Measurements from ENCODE around the gene MRPS30.
"Not testable (repeated sequence)": the region's sequence is repeated elsewhere in the genome, so short reads cannot be mapped to it uniquely, and the experiment has no call there.

The MRPS30 gene
- long read RNA-seq, donor 1, transcript MRPS30-202 (5 exons, 1,678 nt): major isoform, 13 of 13 reads
- long read RNA-seq, donor 1, partial matches to known transcripts: 0 of 13 reads
- long read RNA-seq, donor 1, other reads (novel, unspliced or antisense): 0 of 13 reads
- long read RNA-seq, donor 2, transcript MRPS30-202 (5 exons, 1,678 nt): major isoform, 7 of 7 reads
- long read RNA-seq, donor 2, partial matches to known transcripts: 0 of 7 reads
- long read RNA-seq, donor 2, other reads (novel, unspliced or antisense): 0 of 7 reads
- long read RNA-seq, donor 3, partial matches to known transcripts: 0 of 4 reads
- long read RNA-seq, donor 3, other reads (novel, unspliced or antisense): 0 of 4 reads
- long read RNA-seq, donor 4, transcript MRPS30-202 (5 exons, 1,678 nt): major isoform, 6 of 12 reads
- long read RNA-seq, donor 4, partial matches to known transcripts: 6 of 12 reads
- long read RNA-seq, donor 4, other reads (novel, unspliced or antisense): 0 of 12 reads
- long read RNA-seq, donor 5, transcript MRPS30-202 (5 exons, 1,678 nt): major isoform, 9 of 9 reads
- long read RNA-seq, donor 5, partial matches to known transcripts: 0 of 9 reads
- long read RNA-seq, donor 5, other reads (novel, unspliced or antisense): 0 of 9 reads
- long read RNA-seq, donor 6, transcript MRPS30-202 (5 exons, 1,678 nt): major isoform, 10 of 17 reads
- long read RNA-seq, donor 6, partial matches to known transcripts: 7 of 17 reads
- long read RNA-seq, donor 6, other reads (novel, unspliced or antisense): 0 of 17 reads
- long read RNA-seq, donor 7, transcript MRPS30-202 (5 exons, 1,678 nt): major isoform, 12 of 22 reads
- long read RNA-seq, donor 7, partial matches to known transcripts: 10 of 22 reads
- long read RNA-seq, donor 7, other reads (novel, unspliced or antisense): 0 of 22 reads
- long read RNA-seq, donor 8, transcript MRPS30-202 (5 exons, 1,678 nt): major isoform, 10 of 10 reads
- long read RNA-seq, donor 8, partial matches to known transcripts: 0 of 10 reads
- long read RNA-seq, donor 8, other reads (novel, unspliced or antisense): 0 of 10 reads

GRCh38 chr5:44808435-44809214, at the start of gene MRPS30:
MRPS30 (plus strand) TSS chr5:44808947; CDS start chr5:44808963, 16 bp downstream.
- peak; percentile 95 for DNase-seq

- no peak for DNase-seq
Observed at GRCh38 chr5:44769200-44769876, 39.4 kb upstream of the MRPS30 start.

GRCh38 chr5:44769877-44770209, 38.9 kb upstream of the MRPS30 start:
- DNase-seq: no peak

- DNase-seq: no peak
Observed at GRCh38 chr5:44770780-44771717, 37.7 kb upstream of the MRPS30 start.

DNA sequence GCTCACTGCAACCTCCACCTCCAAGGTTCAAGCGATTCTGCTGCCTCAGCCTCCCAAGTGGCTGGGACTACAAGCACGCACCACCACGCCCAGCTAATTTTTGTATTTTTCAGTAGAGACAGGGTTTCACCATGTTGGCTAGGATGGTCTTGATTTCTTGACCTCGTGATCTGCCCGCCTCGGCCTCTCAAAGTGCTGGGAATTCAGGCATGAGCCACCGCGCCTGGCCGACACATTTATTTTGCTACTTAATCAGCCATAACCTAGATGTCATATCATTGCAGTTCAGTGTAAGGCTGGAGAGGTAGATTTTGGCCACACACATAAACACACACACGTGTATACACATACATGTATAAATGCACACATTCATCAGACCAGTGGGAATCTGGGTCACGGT, 36.4 kb upstream of the MRPS30 start:
- DNase-seq: not testable (repeated sequence)

GRCh38 chr5:44774279-44774880, 34.4 kb upstream of the MRPS30 start:
- DNase-seq: no peak

GRCh38 chr5:44779167-44779566, 29.6 kb upstream of the MRPS30 start:
- DNase-seq: no peak

DNA sequence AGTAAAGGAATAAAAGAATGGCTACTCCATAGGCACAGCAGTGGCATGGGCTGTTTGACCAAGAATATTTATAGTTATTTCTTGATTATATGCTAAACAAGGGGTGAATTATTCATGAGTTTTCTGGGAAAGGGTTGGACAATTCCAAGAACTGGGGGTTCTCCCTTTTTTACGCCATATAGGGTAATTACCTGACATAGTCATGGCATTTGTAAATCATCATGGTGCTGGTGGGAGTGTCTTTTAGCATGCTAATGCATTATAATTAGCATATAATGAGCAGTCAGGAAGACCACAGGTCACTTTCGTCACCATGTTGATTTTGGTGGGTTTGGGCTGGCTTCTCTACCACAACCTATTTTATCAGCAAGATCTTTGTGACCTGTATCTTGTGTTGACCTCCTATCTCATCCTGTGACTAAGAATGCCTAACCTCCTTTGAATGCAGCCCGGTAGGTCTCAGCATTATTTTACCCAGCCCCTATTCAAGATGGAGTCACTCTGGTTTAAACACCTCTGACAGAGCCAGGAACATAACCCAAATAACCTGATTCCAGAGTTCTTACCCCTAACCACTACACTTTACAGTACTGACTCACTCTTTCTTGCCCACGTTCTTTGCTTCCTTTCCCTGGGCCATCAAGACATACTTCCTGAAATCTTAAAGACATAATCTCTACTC, 25.0 kb upstream of the MRPS30 start:
- DNase-seq: no peak

- DNase-seq: no peak
Observed at GRCh38 chr5:44787731-44788130, 21.0 kb upstream of the MRPS30 start.

DNA sequence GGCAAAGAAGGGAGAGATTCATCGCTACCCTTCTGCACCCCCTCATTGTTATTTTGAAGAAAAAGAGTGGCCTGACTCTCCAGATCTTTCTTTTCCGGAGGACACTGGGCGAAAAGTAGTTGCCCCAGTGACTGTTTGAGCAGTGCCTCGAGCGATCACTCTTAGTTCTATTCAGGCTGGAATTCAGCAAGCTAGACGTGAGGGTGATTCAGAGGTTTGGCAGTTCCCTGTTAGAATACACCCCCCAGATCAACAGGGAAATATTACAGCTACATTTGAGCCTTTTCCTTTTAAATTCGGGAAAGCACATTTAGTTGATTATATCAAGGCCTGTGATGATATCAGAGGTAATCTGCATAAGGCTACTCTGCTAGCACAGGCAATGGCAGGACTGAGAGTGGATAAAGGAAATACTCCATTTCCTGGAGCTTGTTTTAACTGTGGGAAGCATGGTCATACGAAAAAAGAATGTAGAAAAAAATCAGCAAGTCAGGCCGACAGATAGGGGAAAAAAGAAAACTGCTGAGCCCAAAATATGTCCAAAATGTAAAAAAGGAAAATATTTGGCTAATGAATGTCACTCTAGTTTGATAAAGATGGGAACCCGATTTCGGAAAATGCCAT, 19.3 kb upstream of the MRPS30 start:
- not testable (repeated sequence) for DNase-seq

- not testable (repeated sequence) for DNase-seq
Observed at GRCh38 chr5:44792031-44792673, 16.6 kb upstream of the MRPS30 start.

- no peak for DNase-seq
Observed at GRCh38 chr5:44794371-44794770, 14.4 kb upstream of the MRPS30 start.

DNA sequence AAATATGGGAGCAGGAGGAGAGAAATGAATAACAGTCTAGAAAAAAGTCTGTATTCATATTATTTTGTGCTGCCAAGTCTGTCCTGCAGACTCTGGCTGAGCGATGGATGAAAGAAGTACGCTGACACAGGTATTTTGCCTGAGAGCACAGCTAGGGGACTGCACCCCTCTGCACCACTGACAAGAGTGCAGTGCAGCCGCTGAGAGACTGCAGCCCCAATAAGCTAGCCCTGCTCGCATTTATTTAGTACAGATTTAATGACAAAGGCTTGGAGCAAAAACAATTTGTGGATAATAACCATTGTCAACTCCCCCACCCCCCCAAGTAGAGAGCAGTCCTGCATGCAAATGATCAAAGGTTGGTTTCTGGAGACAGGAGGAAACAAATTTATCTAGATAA, 13.3 kb upstream of the MRPS30 start:
- no peak for DNase-seq

GRCh38 chr5:44797841-44798240, 10.9 kb upstream of the MRPS30 start:
- no peak for DNase-seq

- no peak for DNase-seq
Observed at GRCh38 chr5:44801992-44802391, 6.8 kb upstream of the MRPS30 start.

GRCh38 chr5:44806608-44807007, 2.1 kb upstream of the MRPS30 start:
- DNase-seq: no peak

DNA sequence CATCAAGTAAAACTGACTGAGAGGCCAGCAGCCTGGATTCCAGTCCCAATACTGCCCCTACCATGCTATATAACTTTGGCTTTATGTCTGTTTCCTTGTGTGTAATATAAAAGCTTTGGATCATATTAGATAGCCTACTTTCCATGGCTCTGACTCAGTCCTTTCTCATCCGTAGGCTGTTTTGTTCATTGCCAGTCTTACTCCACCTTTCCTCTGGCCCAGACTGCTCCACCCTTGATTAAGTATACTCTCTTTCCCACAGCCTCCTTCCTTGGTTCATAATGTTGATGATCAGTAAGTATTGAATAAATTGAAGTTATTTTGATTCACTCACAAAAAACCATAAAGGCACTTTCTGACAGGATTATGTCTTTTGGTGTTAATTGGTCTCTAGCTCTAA, 1.5 kb upstream of the MRPS30 start:
- DNase-seq: no peak

DNA sequence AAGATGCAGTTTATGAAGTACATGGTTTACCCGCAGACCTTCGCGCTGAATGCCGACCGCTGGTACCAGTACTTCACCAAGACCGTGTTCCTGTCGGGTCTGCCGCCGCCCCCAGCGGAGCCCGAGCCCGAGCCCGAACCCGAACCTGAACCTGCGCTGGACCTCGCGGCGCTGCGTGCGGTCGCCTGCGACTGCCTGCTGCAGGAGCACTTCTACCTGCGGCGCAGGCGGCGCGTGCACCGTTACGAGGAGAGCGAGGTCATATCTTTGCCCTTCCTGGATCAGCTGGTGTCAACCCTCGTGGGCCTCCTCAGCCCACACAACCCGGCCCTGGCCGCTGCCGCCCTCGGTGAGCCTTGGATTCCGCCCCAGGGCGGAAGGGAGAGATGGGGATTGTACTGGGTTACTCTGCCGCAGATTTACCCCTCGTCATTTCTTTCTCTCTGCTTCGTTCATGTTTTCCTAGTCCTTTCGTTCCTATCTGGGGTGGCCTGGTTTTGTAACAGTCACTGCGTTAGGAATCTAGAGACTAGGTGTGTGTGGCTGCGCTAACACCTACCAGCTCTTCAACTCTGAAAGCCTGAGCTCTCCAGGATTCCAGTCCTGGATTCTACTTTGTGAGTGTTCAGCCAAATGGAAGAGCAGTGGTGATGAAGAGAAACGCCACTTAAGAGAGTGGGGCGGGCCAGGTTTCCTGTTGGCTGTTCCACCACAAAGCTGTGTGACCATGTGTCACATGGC, 638 bp downstream of the MRPS30 start:
- DNase-seq: no peak

Measured in right kidney (tissue), 9 donors.